A673 (cell line): ENCODE data around the gene TMED1.

Source experiments
- EZH2 ChIP-seq: fragments of 200-600 bp; sonication (generic); IDR thresholded peaks from 2 replicates; pipeline ENCODE4 v1.6.1; 2017; ENCODE audit warnings: borderline replicate concordance, low read depth, mild to moderate bottlenecking, mixed read lengths, antibody characterized with exemption, low read length; ENCODE audit not compliant: poor library complexity, severe bottlenecking
- TF ChIP-seq, protein P1 (sequence below): fragments of 300-800, 200-600 bp; sonication (generic); conservative IDR thresholded peaks from 2 replicates; pipeline ENCODE4 v1.5.1; 2017; ENCODE audit warnings: low read depth, mild to moderate bottlenecking, antibody characterized with exemption, low read length, moderate library complexity, mixed read lengths

DNA sequence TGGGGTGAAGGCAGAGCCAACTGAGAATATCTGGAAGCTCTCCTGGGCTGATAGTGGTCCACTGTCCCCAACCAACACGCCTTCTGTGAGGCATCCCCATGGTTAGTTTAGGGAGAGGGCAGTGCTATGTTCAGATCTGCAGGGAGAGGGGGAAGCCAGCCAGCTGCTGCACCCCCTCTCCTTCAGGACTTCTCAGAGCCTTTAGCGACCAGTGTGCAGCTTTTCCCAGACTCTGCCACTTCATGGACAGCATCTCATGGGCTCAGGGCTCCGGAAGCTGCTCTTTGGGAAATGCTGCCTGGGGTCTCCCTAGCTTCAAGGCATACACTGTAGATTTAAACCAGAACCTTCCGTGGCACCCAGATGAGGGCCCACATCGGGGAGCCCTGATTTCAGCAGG lies 33.5 kb downstream of the TMED1 start:
- TF ChIP-seq, protein P1, sequence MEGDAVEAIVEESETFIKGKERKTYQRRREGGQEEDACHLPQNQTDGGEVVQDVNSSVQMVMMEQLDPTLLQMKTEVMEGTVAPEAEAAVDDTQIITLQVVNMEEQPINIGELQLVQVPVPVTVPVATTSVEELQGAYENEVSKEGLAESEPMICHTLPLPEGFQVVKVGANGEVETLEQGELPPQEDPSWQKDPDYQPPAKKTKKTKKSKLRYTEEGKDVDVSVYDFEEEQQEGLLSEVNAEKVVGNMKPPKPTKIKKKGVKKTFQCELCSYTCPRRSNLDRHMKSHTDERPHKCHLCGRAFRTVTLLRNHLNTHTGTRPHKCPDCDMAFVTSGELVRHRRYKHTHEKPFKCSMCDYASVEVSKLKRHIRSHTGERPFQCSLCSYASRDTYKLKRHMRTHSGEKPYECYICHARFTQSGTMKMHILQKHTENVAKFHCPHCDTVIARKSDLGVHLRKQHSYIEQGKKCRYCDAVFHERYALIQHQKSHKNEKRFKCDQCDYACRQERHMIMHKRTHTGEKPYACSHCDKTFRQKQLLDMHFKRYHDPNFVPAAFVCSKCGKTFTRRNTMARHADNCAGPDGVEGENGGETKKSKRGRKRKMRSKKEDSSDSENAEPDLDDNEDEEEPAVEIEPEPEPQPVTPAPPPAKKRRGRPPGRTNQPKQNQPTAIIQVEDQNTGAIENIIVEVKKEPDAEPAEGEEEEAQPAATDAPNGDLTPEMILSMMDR, result no peak
- TF ChIP-seq EZH2, result no peak
